Measurements from ENCODE around the gene MPP4. TPM values are rescaled to one million over a fixed set of nuclear protein-coding genes. Genes with fewer than 3 reads are reported as not detected.

MPP4 gene
- total RNA-seq, 1 donor: 5.2 TPM

DNA sequence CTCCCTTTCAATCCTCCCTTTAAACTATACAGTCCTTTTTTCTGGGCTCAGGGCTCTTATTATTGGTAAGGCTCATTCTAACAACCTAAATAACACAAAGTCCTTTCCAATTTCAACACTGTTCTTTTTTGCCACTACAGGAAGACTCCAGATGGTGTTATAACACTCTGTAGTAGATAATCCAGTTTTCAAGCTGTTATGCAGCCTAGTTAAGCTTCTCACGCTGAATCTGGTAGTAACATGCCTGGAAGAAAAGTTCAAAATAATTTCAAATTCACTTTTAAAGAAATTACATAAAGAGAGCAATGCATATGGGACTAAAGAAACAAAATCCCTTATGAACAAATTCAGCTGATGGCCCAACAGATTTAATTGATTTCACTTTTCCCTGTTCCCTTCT, 3.2 kb upstream of the MPP4 start:
- TF ChIP-seq, protein P1, sequence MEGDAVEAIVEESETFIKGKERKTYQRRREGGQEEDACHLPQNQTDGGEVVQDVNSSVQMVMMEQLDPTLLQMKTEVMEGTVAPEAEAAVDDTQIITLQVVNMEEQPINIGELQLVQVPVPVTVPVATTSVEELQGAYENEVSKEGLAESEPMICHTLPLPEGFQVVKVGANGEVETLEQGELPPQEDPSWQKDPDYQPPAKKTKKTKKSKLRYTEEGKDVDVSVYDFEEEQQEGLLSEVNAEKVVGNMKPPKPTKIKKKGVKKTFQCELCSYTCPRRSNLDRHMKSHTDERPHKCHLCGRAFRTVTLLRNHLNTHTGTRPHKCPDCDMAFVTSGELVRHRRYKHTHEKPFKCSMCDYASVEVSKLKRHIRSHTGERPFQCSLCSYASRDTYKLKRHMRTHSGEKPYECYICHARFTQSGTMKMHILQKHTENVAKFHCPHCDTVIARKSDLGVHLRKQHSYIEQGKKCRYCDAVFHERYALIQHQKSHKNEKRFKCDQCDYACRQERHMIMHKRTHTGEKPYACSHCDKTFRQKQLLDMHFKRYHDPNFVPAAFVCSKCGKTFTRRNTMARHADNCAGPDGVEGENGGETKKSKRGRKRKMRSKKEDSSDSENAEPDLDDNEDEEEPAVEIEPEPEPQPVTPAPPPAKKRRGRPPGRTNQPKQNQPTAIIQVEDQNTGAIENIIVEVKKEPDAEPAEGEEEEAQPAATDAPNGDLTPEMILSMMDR (IDR thresholded peaks at IDR 0.05; ENCODE audit: insufficient read depth, low read depth, low read length): no peak
- no peak for DNase-seq (ENCODE audit: low read depth)
- no peak overlapping the region for H3K4me3 ChIP-seq (ENCODE audit: low read depth, low read length)

DNA sequence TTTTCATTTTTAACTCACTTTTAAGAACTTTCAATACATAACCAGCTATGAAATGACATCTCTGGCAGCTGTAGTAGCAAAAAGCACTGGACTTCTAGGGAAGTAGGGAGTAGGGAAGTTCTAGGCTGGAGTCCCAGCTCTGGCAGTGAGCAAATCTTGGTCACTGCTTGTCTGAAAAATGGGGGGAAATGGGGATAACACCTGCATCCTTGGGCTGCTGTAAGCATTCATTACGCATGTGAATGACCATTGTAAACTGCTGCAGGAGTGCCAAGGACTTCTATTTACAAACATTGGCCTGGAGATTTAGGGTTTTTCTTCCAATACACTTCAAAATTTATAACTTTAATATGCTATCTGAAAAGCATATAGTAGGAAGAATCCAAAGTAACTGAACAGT, 972 bp upstream of the MPP4 start:
- no peak for DNase-seq (ENCODE audit: low read depth)
- TF ChIP-seq, protein P1 (IDR thresholded peaks at IDR 0.05; ENCODE audit: insufficient read depth, low read depth, low read length): no peak
- no peak overlapping the region for H3K4me3 ChIP-seq (ENCODE audit: low read depth, low read length)

DNA sequence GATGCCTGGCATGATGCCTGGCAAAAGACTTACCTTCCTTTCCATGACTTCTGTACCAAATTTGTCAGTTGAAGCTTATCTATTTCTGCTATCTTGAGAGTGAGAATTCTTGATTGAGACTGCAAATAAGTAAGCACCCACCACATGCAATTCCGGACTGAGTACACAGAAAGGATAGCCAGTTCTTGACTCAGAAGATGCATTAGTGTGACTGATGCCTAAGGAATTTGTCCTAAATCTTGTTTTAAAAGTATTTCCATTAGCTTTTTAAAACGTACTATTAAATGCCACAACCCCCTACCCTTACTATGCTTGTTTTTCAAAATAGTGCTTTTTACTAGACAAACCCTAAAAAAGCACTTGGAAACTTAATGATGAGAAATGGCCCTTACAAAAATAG, 545 bp downstream of the MPP4 start:
- TF ChIP-seq, protein P1 (IDR thresholded peaks at IDR 0.05; ENCODE audit: insufficient read depth, low read depth, low read length): no peak
- H3K4me3 ChIP-seq (ENCODE audit: low read depth, low read length): no peak overlapping the region
- peak; percentile 60 for DNase-seq (ENCODE audit: low read depth)

DNA sequence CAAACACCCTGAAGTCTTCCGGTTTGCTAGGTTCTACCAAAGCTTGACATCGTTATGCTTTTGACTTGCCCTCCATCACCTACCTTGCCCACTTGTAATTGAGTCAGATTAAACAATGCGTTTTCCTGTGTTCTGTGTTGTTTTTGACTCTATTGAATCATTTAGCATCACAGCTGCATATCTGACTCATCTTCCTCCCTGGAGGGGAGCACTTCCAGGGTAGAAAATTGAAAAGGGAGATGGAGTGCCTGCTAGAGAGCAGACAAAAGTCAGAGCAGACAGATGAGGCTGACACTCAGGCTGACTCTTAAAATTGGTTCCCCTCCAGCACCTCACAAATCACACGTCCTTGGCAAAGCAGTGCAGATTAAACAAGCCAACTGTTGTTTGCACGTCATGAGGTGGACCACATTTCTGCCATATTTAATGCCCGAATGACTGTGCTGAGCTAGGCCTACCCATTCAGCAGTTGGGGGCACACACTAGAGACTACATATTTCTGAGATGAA, 2.2 kb downstream of the MPP4 start:
- DNase-seq (ENCODE audit: low read depth): peak; percentile 38
- TF ChIP-seq, protein P1 (IDR thresholded peaks at IDR 0.05; ENCODE audit: insufficient read depth, low read depth, low read length): no peak
- no peak overlapping the region for H3K4me3 ChIP-seq (ENCODE audit: low read depth, low read length)

DNA sequence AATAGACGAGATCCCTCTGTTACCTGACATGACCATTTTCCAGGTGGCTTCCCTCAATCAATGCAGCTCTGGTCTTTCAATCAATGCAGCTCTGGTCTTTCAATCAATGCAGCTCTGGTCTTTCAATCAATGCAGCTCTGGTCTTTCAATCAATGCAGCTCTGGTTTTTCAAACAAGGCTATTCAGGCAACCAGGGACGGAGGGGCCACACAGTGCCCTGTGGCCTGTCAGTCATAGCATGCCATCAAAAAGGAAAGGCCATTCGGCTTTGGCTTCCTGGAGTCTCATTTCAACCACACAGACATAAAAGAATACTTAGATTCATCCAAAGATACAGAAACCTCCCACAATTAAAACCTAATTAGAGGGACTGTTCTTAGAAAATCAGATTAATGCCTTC, 13.3 kb downstream of the MPP4 start:
- TF ChIP-seq, protein P1 (IDR thresholded peaks at IDR 0.05; ENCODE audit: insufficient read depth, low read depth, low read length): no peak
- no peak overlapping the region for H3K4me3 ChIP-seq (ENCODE audit: low read depth, low read length)

DNA sequence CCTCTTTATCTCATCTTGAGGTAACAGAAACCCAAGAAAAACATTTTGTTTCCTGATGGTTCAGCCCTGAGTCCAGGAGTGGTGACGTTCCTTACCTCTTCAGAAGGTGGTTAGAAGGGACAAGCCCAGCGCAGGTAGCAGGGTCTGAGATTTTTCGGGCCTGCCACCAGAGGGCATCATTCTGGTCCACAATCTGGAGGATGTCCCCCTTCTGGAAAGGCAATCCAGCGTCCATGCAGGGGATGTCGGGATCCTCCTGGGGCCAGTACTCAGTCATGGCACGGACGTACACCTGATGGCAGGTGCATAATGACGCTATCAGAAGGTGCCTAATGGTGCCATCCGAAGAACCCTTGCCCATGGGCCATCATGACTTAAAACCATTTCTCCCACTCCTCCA, 17.7 kb downstream of the MPP4 start:
- no peak overlapping the region for H3K4me3 ChIP-seq (ENCODE audit: low read depth, low read length)
- DNase-seq (ENCODE audit: low read depth): no peak

More for the DNA sequence above, 13.3 kb downstream of the MPP4 start:
- no peak for DNase-seq (ENCODE audit: low read depth)

More for the DNA sequence above, 17.7 kb downstream of the MPP4 start:
- TF ChIP-seq, protein P1 (IDR thresholded peaks at IDR 0.05; ENCODE audit: insufficient read depth, low read depth, low read length): peak; percentile 54

Data from fibroblast of villous mesenchyme (primary cell).